GM21786 (cell line): Measurements from ENCODE around the gene STK33.

Experiments used
- ATAC-seq: cut with Tn5 transposase; IDR thresholded peaks from one replicate; pipeline ENCODE4 v1.9.1; 2021; ENCODE audit not compliant: unreplicated experiment

STK33 gene

DNA sequence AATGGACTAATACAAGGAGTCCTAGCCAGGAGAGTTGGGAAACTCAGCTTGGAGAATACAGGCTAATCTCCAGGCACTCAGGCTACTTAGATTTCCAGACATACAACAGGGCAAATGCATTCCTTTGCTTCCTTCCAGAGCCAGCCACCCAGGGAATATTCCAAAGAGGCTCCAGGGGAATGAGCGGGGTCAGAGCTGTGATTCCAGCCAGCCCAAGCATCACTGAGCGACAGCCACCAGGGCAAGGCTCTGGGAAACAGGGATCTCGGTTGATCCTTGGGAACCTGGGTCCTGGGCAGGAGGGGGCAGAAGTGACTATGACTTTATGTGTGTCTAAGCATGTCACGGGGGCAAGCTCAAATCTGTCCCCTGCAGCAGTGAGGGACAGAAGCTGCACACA is 218.1 kb downstream of the STK33 start:
- no peak for ATAC-seq

DNA sequence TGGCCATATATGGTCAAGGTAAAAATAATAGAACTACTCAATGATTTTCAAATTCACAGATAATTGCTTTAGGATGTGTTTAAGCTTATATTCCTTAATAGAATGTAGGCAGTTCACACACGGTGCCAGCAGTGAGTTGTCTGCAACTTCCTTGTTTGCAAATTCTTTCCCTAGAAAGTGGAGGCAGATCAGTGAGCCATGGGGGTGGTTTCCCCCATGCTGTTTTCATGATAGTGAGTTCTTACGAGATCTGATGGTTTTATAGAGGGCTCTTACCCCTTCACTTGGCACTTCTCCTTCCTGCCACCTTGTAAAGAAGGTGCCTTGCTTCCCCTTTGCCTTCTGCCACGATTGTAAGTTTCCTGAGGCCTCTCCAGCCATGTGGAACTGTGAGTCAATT is 218.6 kb downstream of the STK33 start:
- no peak for ATAC-seq

DNA sequence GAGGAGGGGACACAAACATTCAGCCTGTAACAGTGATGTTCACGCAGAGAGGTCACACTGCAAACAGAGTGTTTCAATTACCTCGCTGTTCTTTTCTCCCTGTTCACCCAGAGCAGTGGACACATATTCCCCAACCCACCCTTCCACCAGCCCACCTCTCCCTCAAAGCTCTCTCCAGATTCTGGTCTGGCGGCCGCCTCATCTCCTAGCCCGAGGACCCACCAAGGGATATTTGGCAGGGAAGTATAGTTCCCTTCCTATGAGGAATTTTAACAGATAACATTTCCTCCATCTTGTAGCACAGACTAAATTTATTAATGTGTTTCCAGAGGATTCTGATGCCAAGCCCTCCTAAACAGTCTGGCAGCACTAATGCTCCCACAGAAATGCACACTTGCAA is 219.3 kb downstream of the STK33 start:
- no peak for ATAC-seq

DNA sequence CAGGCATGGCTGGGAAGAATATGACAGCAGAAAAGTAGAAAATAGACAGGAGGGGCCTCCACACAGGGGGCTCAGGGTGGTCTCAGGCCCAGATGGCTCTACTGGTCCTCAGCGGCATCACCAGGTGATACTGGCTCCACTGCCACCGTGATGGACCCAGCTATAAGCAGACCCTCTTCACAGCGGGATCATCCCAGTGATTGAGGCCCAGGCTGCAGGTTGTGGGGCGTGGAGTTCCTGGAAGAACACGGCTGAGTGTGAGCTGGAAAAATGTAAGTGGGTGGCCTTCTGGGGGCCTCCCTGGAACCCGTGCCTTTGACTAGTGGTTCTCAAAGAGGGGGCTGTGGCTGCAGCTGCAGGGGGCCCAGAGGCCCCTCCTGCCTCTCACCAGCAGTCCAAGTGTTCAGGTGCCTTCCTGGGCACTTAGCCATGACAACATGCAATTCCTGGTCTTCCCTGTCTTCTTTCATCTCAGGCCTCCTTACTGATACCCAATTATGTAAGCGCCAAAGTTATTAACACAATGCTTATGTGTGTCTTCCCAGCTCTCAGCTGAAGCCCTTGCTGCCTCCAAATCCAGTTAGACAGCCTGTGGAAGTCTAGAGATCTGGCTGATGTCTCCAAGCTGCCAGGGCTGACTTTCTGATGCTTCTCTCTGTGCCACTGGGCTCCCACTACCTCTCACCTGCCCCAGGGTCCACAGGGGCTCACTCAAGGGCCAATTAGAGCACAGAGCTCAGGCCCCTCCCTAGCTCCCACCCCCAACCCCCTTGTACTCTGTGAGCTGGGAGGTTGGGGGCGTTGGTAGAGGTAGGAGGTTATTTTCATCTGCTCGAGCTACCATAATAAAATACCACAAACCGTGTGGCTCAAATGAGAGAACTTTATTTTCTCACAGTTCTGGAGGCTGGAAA is 220.3 kb downstream of the STK33 start:
- ATAC-seq: no peak

DNA sequence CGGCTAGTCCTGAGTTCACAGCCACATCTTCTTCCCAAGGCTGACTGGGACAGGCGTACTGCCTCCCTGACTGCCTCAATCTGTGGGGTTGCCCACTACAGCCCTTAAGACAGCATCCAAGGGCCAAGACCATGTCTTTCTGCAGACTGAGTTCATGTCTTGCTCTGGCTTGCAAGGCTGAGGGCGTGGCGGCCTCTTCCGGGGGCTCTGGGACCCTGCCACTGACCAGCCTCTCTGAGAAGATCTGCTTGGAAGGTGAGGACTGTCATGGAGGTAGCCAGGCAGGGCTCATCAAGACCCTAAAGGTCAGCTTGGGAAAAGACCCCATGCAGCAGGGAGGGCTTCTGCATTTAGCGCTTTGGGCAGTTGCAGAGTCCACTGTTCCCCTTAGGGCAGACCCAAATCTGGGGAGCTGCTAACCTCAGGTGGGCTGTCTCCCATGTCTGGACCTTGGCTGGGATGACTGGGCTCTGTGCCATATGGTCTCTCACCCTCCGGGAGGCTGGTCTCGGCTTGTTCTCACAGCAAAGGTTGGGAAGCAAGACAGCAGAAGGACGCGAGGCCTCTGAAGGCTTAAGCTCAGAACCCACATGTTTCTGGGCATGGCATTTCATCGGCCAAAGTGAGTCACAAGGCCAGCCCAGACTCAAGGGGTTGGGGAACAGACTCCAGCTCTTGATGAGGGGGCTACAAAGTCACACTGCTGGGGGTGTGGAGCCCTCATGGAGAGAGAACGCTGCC is 221.2 kb downstream of the STK33 start:
- ATAC-seq: no peak

DNA sequence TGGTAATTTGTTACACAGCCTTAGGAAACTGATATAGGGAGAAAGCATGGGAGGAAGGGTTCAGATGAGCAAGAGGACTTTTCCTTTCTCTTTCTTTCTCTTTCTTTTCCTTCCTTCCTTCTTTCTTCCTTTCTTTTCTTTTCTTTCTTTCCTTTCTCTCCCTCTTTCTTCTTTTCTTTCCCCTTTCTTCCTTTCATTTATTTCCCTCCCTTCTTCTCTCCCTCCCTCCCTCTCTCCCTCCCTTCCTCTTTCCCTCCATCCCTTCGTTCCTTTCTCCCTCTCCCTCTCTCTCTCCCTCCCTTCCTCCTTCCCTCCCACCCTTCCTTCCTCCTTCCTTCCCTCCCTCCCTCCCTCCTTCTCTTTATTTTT is 222.5 kb downstream of the STK33 start:
- ATAC-seq: no peak

DNA sequence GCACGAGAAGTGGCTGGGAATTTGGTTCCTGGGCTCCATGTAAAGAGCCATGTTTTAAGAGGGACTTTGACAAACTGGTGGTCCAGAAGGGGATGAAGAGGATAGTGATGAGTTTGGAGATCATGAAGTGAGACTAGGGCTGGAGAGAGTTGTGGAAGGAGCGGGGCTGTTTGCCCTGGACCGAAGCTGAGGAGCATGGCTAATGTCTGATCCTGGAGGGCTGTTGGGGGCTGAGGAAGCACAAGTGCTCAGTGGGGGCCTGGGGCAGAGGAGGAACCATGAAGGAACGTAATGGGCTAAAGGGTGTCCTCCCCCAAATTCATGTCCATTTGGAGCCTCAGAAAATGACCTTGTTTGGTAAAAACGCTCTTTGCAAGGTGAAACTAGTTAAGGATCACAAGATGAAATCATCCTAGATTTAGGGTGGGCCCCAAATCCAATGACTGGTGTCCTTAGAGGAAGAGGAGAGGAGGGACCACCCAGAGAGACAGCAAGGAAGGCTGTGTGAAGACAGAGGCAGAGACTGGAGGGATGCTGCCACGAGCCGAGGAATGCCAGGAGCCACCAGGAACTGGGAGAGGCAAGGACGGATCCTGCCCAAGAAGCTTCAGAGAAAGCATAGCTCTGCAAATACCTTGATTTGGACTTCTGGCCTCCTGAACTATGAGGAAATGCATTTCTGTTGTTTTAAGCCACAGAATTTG is 223.1 kb downstream of the STK33 start:
- no peak for ATAC-seq

DNA sequence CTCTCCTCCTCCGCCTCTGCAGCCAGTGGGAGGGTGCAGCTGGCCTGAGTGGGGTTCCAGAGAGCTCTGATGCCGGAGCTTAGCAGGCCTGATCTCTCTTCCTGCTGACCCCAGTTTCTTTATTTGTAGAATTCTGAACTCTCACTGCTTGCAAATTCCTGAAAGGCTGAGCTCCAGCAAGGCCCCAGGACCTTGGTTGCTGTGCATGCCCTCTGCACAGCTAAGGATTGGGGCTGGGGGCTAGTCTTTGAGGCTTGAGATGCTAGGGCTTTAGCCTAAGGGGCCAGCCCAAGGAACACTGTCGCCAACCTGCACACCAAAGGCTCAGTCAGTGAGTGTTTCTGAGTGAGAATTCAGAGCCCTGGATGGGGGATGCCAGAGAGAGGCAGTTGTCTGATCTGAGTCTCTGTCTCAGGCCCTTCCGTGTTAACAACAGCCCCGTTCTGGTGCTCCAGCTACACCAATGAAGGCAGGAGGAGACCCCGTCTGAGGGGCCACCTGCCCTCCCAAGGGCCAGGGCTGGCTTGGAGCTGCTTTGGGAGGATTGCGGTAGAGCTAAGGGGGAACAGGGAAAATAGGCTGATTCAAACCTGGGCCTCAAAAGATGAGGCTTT is 224.3 kb downstream of the STK33 start:
- ATAC-seq: no peak

DNA sequence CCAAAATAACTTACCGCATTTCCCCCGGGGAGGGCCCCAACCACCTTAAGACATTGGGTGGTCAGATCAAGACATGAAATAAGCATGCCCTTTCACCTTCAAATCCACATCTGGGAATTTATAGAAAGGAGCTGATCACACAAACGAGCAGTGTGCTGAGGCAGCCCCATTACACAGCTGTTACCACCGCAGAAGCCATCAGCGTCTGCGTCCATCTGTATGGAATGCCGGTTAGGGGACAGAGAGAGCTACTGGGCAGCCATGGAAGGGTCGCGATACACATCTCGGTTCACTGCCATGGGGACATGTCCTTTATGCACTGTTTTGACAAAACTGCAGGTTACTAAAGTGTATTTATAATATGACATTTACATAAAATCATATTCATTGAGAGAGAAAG is 225.3 kb downstream of the STK33 start:
- no peak for ATAC-seq

DNA sequence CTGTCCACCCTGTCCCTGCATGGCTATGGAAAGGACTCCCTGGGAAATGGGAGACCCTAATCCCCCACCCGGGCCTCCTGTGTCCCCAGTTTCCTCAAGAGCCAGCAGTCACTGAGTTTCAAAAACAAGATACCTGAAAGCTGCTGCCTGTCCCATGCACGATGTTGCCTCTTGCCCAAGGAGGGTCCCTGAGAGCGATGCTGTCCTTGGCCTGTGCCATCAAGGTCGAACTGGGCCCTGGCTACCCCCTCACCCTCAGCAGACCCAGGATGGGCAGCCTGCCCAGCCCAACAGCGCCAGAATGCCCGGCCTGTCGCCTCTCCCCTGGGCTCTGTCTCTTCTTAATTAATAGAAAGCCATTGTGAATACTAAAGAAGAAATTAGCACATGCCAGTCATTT is 225.8 kb downstream of the STK33 start:
- no peak for ATAC-seq

DNA sequence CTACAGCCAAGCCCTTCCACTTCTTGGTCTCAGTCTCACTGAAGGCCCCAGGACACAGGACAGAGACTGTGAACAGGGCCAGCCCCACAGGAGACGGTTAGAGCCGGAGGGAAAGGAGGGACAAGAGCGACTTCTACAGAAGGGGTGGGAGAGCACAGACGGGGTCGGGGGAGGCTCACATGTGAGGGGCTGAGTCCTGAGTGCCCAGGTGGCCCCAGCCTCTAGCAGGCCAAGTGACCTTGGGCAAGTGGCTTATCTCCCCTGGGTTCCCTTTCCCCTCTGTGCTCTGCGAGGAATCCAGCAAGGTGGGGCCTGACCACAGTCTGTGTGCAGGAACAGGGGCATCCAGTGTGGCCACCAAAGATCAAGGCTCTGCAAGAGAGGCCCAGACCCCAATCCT is 227.7 kb downstream of the STK33 start:
- ATAC-seq: no peak

DNA sequence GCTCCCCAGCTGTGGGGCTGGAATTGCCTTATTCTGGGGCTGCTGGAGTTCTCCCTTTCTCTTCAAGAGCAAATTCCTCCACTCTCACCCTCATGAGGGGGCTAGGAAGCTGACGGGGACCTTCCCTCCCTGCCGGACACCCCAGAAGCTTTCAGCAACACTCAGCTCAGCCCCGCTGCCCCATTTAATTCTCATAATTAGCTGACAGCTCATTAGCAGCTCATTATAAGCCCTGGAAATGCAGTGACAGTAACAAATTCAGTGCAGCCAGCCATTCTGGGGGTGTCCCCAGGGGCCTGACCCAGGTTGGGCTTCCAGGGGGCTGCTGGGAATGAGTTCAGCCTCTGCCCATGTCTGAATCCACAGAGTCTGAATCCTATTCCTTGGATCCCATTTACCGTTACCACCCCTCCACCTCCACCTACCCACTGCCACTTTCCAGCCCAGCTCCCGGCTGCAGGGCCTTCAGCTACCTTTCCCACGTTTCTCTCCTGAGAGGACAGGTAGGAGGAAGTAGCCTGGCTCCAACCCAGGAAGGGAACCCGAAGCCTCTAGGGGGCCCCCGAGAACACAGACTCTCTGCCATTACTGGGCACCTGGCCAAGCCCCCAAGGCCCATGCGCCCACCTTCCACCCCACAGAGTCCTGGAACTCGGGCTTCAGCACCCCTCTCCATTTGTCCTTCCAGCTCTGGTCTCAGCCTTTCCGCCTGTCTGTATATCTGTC is 228.6 kb downstream of the STK33 start:
- no peak for ATAC-seq

DNA sequence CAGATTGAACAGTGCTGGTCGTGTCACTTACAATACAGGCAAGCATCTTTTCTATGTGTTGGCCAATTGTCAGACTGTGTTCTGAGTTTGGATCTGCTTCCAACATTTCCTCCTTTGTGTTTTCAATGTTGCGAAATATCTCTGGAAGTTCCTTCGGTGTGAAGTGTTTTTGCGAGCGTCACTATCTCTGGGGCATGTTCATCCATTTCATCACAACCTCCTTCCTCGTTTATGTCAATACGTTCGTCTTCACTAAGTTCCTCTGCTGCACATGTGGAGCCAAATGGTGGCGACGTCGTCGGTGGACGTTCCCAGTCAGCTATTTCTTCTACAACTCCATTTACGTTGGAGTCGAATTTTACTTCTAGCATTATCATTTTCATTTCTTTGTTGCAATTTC is 230.1 kb downstream of the STK33 start:
- ATAC-seq: no peak

DNA sequence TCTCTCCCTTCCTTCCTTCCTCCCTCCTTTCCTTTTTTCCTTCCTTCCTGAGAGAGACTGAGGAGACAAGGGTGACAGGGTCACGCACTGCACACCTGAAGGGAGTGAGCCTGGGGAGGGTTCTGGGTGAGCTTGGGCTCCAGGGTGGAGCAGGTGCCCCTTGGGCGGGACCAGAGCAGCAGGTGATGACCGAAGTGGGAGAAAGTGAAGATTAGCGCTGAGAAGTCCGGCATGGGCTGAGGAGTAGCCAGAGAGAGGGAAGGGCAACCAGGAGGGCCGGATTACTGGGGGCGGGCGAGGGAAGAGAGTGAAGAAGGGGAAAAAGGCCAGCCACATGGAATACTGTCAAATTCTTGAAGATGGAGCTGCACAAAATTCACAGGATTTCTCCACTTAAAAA is 231.1 kb downstream of the STK33 start:
- ATAC-seq: no peak

DNA sequence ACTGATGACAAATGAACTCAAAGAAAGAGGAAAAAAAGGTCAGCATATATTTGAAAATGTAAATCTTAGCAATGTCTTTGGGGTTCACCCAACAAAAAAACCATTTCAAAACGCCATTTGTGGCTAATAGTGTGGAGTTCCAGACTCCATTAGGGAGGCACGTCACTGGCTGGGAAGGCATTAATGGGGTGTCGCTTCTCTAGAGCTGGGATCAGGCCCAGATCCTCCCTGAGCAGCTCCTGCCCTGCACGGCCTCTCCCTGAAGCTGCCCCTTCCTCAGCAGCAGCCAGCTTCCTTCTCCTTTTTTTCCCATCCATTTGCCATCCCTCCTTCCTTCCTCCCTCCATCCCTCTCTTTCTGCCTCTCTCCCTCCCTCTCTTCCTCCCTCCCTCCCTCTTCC is 231.5 kb downstream of the STK33 start:
- ATAC-seq: no peak

DNA sequence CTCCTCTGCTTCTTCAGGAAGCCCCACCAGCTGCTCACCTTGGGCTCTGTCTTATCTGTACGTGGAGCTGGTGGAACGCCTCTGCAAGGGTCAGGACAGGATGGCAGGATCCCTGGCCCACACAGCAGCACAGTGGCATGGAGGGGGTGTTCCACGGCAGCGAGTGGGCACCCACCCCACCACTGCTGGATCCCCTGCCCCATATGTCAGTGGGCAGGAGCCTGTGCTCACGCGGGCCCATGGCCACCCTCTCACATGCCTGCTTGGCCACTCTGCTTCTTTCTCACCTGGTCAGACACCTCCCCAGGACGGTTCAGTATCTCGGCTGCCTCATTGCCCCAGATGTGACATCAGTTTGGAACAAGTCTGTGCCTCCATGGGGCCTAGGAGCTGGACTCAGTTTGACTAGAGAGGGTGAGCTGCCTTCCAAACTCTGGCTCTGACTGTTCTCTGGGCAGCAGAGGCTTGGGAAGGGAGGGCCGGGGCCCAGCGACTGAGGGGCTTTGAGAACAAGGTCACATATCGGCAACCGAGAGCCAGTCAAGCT is 232.3 kb downstream of the STK33 start:
- ATAC-seq: no peak

DNA sequence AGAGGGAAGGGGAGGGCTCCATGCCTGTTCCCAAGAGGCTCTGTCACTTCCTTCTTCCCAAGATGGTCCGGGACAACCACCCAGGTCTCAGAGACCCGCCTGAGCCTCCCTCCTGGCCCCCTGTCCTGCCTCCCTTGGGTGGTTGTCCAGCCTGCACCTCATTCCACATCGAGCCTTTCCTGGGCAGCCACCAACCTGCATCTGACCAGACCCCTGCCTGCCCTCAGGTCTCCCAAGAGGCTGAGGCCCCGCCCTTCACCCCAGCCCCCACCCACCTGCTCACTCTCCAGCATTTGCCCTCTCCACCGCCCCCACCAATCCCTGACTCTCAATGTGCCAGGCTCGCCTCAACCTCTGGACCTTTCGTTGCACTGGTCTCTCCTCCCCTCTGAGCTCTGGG is 232.8 kb downstream of the STK33 start:
- ATAC-seq: no peak

DNA sequence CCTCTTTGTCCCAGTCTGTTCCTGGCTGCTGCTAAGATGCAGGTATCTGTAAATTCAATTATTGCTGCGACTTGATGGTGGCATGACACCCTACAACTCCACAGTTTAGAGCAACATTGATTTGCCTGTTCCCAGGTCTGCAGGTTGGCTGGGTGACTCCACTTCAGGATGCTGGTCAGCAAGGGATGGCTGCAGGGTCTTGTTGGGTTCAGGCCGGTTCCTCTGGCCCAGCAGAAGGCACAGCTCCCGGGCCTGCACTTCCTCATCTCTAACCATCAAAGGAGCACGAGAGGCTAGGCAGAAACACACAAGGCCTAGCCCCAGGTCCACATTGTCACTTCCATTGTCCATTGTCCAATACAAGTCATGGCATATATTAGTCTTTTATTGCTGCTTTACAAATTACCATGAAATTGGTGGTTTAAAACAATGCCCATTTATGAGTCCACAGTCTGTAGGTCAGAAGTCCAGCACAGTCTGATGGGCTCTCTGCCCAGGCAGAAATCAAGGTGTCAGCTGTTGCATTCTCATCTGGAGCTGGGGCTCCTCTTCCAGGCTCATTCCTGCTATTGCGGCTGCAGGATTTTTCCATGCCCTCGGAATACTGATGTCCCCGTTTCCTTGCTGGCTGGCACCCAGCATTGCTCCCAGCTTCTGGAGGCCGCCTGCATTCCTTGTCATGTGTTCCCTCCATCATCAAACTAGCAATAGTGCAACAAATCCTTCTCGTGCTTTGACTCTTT is 233.8 kb downstream of the STK33 start:
- no peak for ATAC-seq

DNA sequence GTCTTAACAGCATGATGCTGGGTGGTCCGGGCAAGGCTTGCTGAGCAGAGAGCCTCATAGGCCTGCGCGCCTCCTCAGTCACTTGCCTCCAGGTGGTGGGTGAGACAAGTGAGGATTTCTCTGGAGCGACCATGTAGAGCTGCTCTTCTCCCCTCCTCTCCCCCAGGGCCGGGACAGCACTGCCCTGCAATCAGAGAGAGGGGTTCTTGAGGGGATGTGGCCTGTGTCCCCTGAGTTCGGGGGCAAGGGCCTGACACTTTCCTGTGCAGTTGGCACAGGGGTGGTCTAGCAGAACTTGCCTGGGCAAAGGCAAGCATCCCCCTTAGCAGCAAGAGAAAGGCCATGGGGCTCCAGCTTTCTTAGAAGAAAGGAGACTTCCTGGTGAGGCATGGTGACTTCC is 234.5 kb downstream of the STK33 start:
- no peak for ATAC-seq
